ENCODE results near the gene POLA2.

GRCh38 chr11:65274735-65275682 lies 13.2 kb downstream of the POLA2 start:
- TF ChIP-seq POLR2AphosphoS5 (IDR thresholded peaks at IDR 0.05; ENCODE audit: insufficient read depth, low read depth, low read length) (peak; percentile 84), JUN (IDR thresholded peaks at IDR 0.05; ENCODE audit: borderline replicate concordance, insufficient read depth, insufficient read length, low read depth) (peak; percentile 90), MYC (IDR thresholded peaks at IDR 0.05; ENCODE audit: low read depth, low read length) (no peak), POLR2A (IDR thresholded peaks at IDR 0.05; ENCODE audit: low read depth, low read length) (peak; percentile 48)
- TF ChIP-seq, protein P1, sequence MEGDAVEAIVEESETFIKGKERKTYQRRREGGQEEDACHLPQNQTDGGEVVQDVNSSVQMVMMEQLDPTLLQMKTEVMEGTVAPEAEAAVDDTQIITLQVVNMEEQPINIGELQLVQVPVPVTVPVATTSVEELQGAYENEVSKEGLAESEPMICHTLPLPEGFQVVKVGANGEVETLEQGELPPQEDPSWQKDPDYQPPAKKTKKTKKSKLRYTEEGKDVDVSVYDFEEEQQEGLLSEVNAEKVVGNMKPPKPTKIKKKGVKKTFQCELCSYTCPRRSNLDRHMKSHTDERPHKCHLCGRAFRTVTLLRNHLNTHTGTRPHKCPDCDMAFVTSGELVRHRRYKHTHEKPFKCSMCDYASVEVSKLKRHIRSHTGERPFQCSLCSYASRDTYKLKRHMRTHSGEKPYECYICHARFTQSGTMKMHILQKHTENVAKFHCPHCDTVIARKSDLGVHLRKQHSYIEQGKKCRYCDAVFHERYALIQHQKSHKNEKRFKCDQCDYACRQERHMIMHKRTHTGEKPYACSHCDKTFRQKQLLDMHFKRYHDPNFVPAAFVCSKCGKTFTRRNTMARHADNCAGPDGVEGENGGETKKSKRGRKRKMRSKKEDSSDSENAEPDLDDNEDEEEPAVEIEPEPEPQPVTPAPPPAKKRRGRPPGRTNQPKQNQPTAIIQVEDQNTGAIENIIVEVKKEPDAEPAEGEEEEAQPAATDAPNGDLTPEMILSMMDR (IDR thresholded peaks at IDR 0.05; ENCODE audit: extremely low read depth in 1 of 2, insufficient read depth in 1 of 2, low read depth in 1 of 2, low read length in 2 of 2) = peak; percentile 60 to 83

Measured in endothelial cell of umbilical vein (primary cell).